Measurements from ENCODE around the gene BICD2. TPM values are rescaled to one million over a fixed set of nuclear protein-coding genes. Genes with fewer than 3 reads are reported as not detected.

BICD2 gene
- total and polyA plus RNA-seq, 9 of the 15 experiments (the other 6 are each of a cell fraction or from before 2014, with no cell fraction given) = 3.6 to 23.4 (median 11.8) TPM

- TF ChIP-seq CGGBP1 (CRISPR knock-in tag; IDR thresholded peaks at IDR 0.05) = no peak
These were observed 98.8 kb downstream of the BICD2 start (continued) for GRCh38 chr9:92665836-92666235.

- no peak overlapping the region for H2AFZ ChIP-seq (ENCODE audit: low read depth, low read length)
- DNase-seq (ENCODE audit: extremely low read depth in 1 of 4, low spot score in 3 of 4) = no peak
- H3K27ac ChIP-seq (ENCODE audit: extremely low read depth, low read depth, low read length) = no peak overlapping the region
- H3K9me3 ChIP-seq (replicated peaks; ENCODE audit: control insufficient read depth, insufficient read depth, low read depth, low read length) = no peaks in the 10 kb centered on the region
- no peak overlapping the region for H3K4me2 ChIP-seq (ENCODE audit: insufficient read depth, low read length)
- peaks cover 25% of the 10 kb centered on the region for H4K20me1 ChIP-seq (replicated peaks; ENCODE audit: control insufficient read depth, insufficient read depth, low read length)
- no peaks in the 10 kb centered on the region for H3K27me3 ChIP-seq (ENCODE audit: control insufficient read depth in 2 of 2, insufficient read depth in 2 of 2, low read length in 2 of 2)
- BruUV-seq (replicated peaks) = no TSS peak
- WGBS (ENCODE audit: insufficient coverage, low coverage, missing lambda C conversion rate) = 84% methylated on average over 12 of the region's 13 CpGs
- CTCF ChIA-PET (ENCODE audit: low intra/inter-chr PET ratio) = no interaction called here
- no peak for ATAC-seq
- POLR2A ChIA-PET = no interaction called here
- peak overlapping the region in 1 of 2 experiments; percentile 59; a peak in 2 of 4 replicates for H3K9ac ChIP-seq (ENCODE audit: insufficient read depth in 1 of 2, low read depth in 2 of 2, low read length in 2 of 2)
- TF ChIP-seq PRDM10 (IDR thresholded peaks at IDR 0.05; ENCODE audit: partially characterized antibody) (peak; percentile 56), NR0B1 (IDR thresholded peaks at IDR 0.05; ENCODE audit: partially characterized antibody) (no peak), CHAMP1 (IDR thresholded peaks at IDR 0.05) (no peak)
- intact Hi-C loops (cut with micrococcal nuclease) = no loop called here
- H3K9me1 ChIP-seq (ENCODE audit: control insufficient read depth, insufficient read depth, low read length) = no peaks in the 10 kb centered on the region
- H3K79me2 ChIP-seq (ENCODE audit: control insufficient read depth, insufficient read depth, low read length) = peaks cover 90% of the 10 kb centered on the region
- H3K36me3 ChIP-seq (ENCODE audit: control insufficient read depth, insufficient read depth, low read length) = peaks cover 47% of the 10 kb centered on the region
- H3K4me3 ChIP-seq = no peak overlapping the region
- no peak for FAIRE-seq
- in situ Hi-C loops (cut with MboI) = no loop called here
- peaks cover 6 to 28% of the 10 kb centered on the region in 2 experiments; a peak in 4 of 5 replicates for H3K4me1 ChIP-seq (replicated peaks in 1 of 2; ENCODE audit: control insufficient read depth in 2 of 2, insufficient read depth in 2 of 2, low read length in 2 of 2)
These were observed 100.1 kb downstream of the BICD2 start for GRCh38 chr9:92664394-92665152.
